Loucy (cell line): Measurements from ENCODE around the gene DCAF12L1.

Source experiments
- CTCF ChIP-seq: fragments of 200-600 bp; sonication (generic); conservative IDR thresholded peaks from 2 replicates; pipeline ENCODE4 v1.5.1; 2014; ENCODE audit warnings: mild to moderate bottlenecking, antibody characterized with exemption, low read length
- EZH2phosphoT487 ChIP-seq: fragments of 200-600 bp; IDR thresholded peaks from 2 replicates; pipeline ENCODE4 v1.6.1; 2018; ENCODE audit warnings: antibody characterized with exemption, mild to moderate bottlenecking, moderate library complexity, borderline replicate concordance

DNA sequence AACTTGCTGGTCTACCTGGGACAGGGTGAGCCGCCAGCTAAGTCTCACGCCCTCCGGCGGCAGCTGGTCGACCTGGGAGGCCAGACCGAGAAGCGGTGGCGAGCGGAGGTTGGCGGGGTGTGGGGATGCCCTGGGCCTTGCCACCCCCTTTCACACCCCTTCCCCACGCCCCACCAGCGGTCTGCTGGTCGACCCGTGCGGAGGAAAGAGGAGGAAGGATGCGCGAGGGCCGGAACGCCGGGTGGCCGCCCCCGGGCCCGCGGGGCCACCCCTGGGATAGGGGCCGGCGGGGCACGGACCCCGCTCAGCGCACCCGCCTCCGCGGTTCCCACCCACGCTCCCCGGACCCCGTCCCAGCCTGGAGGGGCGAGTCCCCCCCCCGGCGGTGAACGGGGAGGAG, 28.3 kb upstream of the DCAF12L1 start:
- no peak for TF ChIP-seq CTCF
- no peak for TF ChIP-seq EZH2phosphoT487
